ENCODE results near the gene POP7.

- TF ChIP-seq EZH2 (IDR thresholded peaks at IDR 0.05; ENCODE audit: low read depth) (no peak), CTCF (conservative IDR thresholded peaks at IDR 0.05) (no peak)
Measured at GRCh38 chr7:100711369-100711768, 5.4 kb downstream of the POP7 start.
